Neutrophil (primary cell): ENCODE measurements around the gene GALNT8.

ENCODE experiments used
- H3K27ac ChIP-seq: fragments of 200-600 bp; sonication (generic); 2 replicates; pipeline ENCODE4 v1.5.1; 2016; ENCODE audit warnings: mild to moderate bottlenecking, moderate library complexity
- H3K27me3 ChIP-seq: fragments of 200-600 bp; sonication (generic); 2 replicates; pipeline ENCODE4 v1.6.0; 2016; ENCODE audit warnings: mild to moderate bottlenecking
- H3K36me3 ChIP-seq: fragments of 200-600 bp; sonication (generic); 2 replicates; pipeline ENCODE4 v1.5.1; 2017
- H3K4me1 ChIP-seq, 2 experiments: fragments of 200-600 bp in 1 of 2; sonication (generic) in 1 of 2; 1 replicate in 1 of 2; 2 replicates in 1 of 2; pipeline versions ENCODE4 v1.5.1 to v1.6.1; 2013 to 2016; ENCODE audit warnings: low read depth in 1 of 2, low read length in 1 of 2, mild to moderate bottlenecking in 1 of 2, moderate library complexity in 1 of 2; ENCODE audit not compliant: control insufficient read depth in 1 of 2, insufficient read depth in 1 of 2
- H3K4me3 ChIP-seq, 2 experiments: fragments of 200-600 bp in 1 of 2; sonication (generic) in 1 of 2; 1 replicate in 1 of 2; 2 replicates in 1 of 2; pipeline ENCODE4 v1.5.1; 2013 to 2016; ENCODE audit warnings: low read depth in 1 of 2, low read length in 1 of 2, mild to moderate bottlenecking in 1 of 2, moderate library complexity in 1 of 2
- H3K9me3 ChIP-seq: fragments of 200-600 bp; sonication (generic); 2 replicates; pipeline ENCODE4 v1.5.1; 2016
- CTCF ChIP-seq: fragments of 200-600 bp; sonication (generic); IDR thresholded peaks from 2 replicates; pipeline ENCODE4 v1.5.1; 2016; ENCODE audit warnings: antibody characterized with exemption

The GALNT8 gene

GRCh38 chr12:4820971-4821370 is 100.8 kb downstream of the GALNT8 start:
- no peak for TF ChIP-seq CTCF
- Histone ChIP-seq H3K27me3 (peaks cover 41% of the 10 kb centered on the region), H3K9me3 (no peaks in the 10 kb centered on the region), H3K4me3 (no peak overlapping the region), H3K36me3 (no peaks in the 10 kb centered on the region), H3K4me1 (peaks cover 0 to 12% of the 10 kb centered on the region in 2 experiments), H3K27ac (no peak overlapping the region)
